HEK293 (cell line): ENCODE data around the gene CAMKV.

Source experiments
- GLIS1 ChIP-seq: fragments of 450-650 bp; formaldehyde crosslinking; IDR thresholded peaks from 2 replicates; pipeline ENCODE4 v1.5.1; 2016; ENCODE audit warnings: missing biosample characterization, missing genetic modification characterization
- TF ChIP-seq, protein P1 (sequence below): fragments of 450-650 bp; formaldehyde crosslinking; IDR thresholded peaks from 2 replicates; pipeline ENCODE4 v1.5.1; 2016; ENCODE audit warnings: missing biosample characterization, missing genetic modification characterization

DNA sequence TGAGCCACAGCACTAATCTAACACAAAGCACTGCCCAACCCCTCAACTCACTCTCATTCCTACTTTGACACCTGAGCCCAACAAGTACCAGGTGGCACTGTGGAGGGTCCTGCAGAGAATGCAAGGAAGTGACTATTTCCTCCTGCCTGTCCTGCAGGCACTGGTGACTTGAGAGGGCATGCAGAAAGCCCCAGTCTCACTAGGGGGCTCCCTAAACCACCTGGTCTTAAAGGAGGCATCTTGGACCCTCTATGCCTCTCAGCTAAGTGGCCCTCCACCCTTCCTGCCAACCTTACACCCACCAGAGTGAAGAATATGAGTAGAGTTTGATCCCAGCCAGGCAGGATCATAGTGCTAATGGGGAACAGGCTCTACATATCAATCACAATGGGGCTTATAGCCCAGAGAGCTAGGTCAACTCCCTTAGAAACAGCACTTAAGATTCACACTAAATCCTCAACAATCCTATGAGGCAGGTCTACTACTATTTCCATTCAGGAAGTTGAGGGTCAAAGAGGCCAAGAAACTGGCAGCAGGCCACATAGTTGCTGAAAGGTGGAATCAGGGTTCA is 28.5 kb downstream of the CAMKV start:
- TF ChIP-seq, protein P1, sequence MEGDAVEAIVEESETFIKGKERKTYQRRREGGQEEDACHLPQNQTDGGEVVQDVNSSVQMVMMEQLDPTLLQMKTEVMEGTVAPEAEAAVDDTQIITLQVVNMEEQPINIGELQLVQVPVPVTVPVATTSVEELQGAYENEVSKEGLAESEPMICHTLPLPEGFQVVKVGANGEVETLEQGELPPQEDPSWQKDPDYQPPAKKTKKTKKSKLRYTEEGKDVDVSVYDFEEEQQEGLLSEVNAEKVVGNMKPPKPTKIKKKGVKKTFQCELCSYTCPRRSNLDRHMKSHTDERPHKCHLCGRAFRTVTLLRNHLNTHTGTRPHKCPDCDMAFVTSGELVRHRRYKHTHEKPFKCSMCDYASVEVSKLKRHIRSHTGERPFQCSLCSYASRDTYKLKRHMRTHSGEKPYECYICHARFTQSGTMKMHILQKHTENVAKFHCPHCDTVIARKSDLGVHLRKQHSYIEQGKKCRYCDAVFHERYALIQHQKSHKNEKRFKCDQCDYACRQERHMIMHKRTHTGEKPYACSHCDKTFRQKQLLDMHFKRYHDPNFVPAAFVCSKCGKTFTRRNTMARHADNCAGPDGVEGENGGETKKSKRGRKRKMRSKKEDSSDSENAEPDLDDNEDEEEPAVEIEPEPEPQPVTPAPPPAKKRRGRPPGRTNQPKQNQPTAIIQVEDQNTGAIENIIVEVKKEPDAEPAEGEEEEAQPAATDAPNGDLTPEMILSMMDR (tag by site-specific recombination): peak; percentile 34; the same call in 1 of the 2 replicates
- TF ChIP-seq GLIS1 (tag by site-specific recombination): no peak
